GM19328 (cell line): ENCODE results near the gene GABRB2.
A peak's percentile ranks its signal among the peaks of the same experiment; 100 is the strongest.

Source experiments
- ATAC-seq: cut with Tn5 transposase; IDR thresholded peaks from one replicate; pipeline ENCODE4 v1.9.1; 2021; ENCODE audit warnings: mild to moderate bottlenecking, moderate library complexity; ENCODE audit not compliant: unreplicated experiment

Gene GABRB2

GRCh38 chr5:161391724-161392123 lies 154.8 kb downstream of the GABRB2 start:
- ATAC-seq: no peak

GRCh38 chr5:161391016-161391415 lies 155.5 kb downstream of the GABRB2 start:
- no peak for ATAC-seq

GRCh38 chr5:161387121-161387520 lies 159.4 kb downstream of the GABRB2 start:
- ATAC-seq: no peak

- ATAC-seq: no peak
These were observed 161.5 kb downstream of the GABRB2 start for GRCh38 chr5:161385027-161385426.

GRCh38 chr5:161382685-161383084 lies 163.8 kb downstream of the GABRB2 start:
- ATAC-seq: no peak

GRCh38 chr5:161380486-161380885 lies 166.0 kb downstream of the GABRB2 start:
- ATAC-seq: no peak

GRCh38 chr5:161378701-161379100 lies 167.8 kb downstream of the GABRB2 start:
- ATAC-seq: no peak

GRCh38 chr5:161376034-161376433 lies 170.5 kb downstream of the GABRB2 start:
- no peak for ATAC-seq

GRCh38 chr5:161373345-161373707 lies 173.2 kb downstream of the GABRB2 start:
- peak; percentile 46 for ATAC-seq

- peak; percentile 73 for ATAC-seq
These were observed 173.7 kb downstream of the GABRB2 start for GRCh38 chr5:161372682-161373344.

- ATAC-seq: no peak
These were observed 177.5 kb downstream of the GABRB2 start for GRCh38 chr5:161369022-161369421.

GRCh38 chr5:161358446-161358845 lies 188.1 kb downstream of the GABRB2 start:
- ATAC-seq: no peak

- no peak for ATAC-seq
These were observed 202.3 kb downstream of the GABRB2 start for GRCh38 chr5:161344234-161344633.

GRCh38 chr5:161342886-161343285 lies 203.6 kb downstream of the GABRB2 start:
- ATAC-seq: no peak

GRCh38 chr5:161340012-161340411 lies 206.5 kb downstream of the GABRB2 start:
- ATAC-seq: no peak

- no peak for ATAC-seq
These were observed 213.2 kb downstream of the GABRB2 start for GRCh38 chr5:161333194-161333880.

- ATAC-seq: no peak
These were observed 214.2 kb downstream of the GABRB2 start for GRCh38 chr5:161332343-161332742.

GRCh38 chr5:161314033-161314432 lies 232.5 kb downstream of the GABRB2 start:
- ATAC-seq: no peak

GRCh38 chr5:161312882-161313281 lies 233.6 kb downstream of the GABRB2 start:
- ATAC-seq: no peak

GRCh38 chr5:161311965-161312364 lies 234.6 kb downstream of the GABRB2 start:
- no peak for ATAC-seq

GRCh38 chr5:161311146-161311708 lies 235.3 kb downstream of the GABRB2 start:
- peak; percentile 93 for ATAC-seq

GRCh38 chr5:161306351-161306995 lies 240.1 kb downstream of the GABRB2 start:
- no peak for ATAC-seq
